ENCODE results near the gene CTBP2.
"Not testable (repeated sequence)": the region's sequence is repeated elsewhere in the genome, so short reads cannot be mapped to it uniquely, and the experiment has no call there.

Gene CTBP2

GRCh38 chr10:125158601-125159485 is 1.5 kb downstream of the CTBP2 start:
- DNase-seq (ENCODE audit: low read depth), result peak; percentile 67

- no peak for DNase-seq (ENCODE audit: low read depth)
Measured at GRCh38 chr10:125158275-125158600, 2.1 kb downstream of the CTBP2 start.

GRCh38 chr10:125157505-125157904 is 2.9 kb downstream of the CTBP2 start:
- peak; percentile 39 for DNase-seq (ENCODE audit: low read depth)

DNA sequence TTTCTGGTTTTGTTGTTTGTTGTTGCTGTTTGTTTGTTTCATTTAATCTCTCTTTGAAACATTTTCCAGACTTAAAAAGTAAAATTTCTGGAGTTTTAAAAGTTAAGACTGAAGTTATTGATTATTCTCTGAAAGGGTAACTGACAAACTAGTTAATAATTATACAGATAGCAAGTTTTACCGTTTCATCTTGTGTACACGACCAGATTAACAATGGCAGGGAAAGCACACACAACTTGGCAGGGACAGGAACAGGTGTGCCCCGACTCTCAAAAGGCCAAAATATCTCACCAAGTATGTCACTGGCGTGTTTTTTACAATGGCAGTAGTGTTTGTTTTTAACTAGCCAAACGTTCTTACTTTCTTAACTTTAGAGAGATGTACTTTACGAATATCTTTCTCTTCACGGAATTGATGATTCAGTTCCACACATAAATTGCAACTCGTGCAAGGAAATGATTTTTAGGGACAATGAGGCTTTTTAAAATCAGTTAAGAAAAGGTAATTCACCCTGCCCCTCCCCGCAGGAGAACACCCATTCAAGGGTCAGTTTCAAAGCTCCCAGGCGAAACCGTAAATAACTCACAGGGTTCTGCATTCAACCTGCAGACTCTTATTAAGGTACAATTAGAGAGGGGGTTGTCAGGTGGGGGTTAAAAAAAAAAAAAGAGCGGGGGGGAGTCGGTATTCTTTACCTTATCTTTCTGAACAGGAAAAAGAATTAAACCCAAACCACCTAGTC is 3.5 kb downstream of the CTBP2 start:
- DNase-seq (ENCODE audit: low read depth), result no peak

DNA sequence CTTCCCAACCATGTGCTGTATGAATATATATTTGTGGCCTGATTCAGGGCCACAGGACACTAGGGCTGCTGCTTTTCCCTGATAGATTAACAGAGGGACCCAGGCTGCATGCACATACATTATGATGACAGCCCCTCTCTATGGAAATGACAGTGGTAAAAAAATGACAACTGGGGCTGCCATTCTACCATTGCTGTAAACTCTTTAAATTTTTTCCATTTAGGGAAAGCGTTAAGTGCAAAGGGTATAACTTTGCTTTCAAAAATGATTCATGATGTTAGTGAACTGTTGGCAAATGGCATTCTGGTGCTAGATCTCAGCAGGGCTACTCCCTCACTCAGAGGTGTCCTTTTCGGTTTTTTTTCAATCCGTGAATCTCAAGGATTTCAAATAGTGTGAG is 4.2 kb downstream of the CTBP2 start:
- DNase-seq (ENCODE audit: low read depth), result peak; percentile 56

DNA sequence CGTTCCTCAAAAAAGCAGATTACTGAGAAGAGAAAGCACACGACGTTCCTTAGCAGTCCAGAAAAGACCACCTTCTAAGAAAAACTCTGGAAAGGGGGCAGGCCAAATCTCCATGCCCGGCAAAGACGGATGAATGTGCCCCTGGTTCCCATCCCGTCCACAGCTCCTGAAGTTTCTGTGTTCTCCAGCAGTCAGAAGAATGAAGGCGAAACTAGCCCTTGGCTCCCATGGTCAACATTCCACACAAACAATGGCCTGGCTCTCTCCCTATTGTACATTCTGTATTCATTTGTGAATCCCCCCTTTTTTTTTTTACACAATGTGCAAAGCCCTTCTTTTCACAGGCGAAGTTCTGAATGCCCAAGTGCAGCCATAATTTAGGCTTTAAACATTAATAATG is 5.3 kb downstream of the CTBP2 start:
- DNase-seq (ENCODE audit: low read depth), result peak; percentile 61

GRCh38 chr10:125154529-125154928 is 5.8 kb downstream of the CTBP2 start:
- DNase-seq (ENCODE audit: low read depth), result peak; percentile 47

DNA sequence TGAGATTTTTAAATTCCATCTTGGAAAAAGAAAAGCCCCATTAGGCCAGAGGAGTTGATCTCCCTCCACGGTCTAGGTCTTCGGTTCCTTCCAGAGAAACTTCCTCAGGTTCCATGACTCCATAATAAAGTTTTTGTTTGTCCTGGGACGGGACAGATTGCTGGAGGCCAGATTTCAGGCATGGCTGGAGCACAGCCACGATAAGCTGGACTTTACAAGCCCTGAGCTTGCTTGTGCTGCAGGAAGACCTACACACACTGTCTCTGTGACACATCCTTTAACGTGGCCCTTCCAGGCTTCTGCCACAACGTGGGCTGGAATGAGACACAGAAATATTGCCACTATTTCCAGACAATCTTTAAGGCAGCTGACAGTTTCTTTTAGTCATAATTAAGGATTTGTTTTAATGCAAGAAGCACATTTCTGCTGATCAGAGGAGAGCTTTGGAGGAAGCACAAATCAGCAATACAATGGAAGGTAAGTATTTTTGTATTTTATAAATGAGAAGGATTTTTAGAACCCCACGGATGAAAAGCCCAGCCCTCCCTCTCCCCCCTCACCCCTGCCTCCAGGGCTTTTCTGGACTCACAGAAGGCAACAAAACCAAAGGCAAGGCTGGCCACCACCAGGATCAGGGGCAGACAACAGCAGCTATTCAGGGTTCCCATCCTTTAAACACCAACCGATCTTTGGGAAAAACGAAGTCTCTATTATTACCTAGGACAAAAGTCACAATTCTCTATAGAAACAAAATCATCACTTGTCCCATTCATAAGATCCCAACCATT is 6.5 kb downstream of the CTBP2 start:
- peak; percentile 68 for DNase-seq (ENCODE audit: low read depth)

DNA sequence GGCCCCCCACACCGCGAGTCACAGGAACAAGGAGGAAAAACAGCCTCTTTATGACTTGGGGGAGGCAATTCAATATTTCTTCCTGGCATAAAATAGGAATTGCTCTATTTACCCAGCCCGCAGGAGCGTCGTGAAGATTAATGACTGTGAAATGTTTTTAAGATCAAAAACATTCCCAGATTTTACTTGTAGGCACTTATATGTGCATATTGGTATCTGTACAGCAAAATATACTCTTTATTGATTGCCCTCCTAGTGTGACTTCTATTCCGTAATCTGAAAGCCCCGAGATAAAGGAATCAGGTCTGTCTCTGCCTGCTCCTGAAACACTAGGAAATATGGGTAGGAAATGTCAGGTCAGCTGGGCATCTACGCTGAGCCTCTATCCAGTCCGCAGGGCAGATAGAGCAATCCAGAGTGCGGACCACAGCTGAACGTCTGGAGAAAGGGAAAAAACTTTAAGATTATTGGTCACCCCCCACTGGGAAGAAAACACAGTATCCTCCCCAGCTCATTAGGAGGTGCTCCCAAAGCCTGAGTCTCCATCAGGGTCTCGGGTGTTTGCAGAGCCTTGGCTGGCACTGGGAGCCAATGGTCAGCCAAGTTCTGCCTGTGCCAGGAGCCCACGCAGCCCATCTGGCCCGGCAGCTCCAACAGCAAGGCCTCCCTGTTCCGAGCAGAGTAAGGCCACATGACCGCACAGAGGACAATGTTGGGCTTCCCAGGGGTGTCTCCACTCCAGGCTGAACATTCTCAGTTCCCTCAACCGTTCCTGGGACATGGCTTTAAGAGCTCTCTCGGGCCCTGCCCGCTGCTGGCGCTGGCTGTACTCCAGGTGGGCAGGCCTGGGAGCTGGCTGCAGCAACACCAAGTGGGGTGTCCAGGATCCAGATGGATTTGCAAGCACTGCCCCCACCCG is 7.7 kb downstream of the CTBP2 start:
- DNase-seq (ENCODE audit: low read depth), result no peak

DNA sequence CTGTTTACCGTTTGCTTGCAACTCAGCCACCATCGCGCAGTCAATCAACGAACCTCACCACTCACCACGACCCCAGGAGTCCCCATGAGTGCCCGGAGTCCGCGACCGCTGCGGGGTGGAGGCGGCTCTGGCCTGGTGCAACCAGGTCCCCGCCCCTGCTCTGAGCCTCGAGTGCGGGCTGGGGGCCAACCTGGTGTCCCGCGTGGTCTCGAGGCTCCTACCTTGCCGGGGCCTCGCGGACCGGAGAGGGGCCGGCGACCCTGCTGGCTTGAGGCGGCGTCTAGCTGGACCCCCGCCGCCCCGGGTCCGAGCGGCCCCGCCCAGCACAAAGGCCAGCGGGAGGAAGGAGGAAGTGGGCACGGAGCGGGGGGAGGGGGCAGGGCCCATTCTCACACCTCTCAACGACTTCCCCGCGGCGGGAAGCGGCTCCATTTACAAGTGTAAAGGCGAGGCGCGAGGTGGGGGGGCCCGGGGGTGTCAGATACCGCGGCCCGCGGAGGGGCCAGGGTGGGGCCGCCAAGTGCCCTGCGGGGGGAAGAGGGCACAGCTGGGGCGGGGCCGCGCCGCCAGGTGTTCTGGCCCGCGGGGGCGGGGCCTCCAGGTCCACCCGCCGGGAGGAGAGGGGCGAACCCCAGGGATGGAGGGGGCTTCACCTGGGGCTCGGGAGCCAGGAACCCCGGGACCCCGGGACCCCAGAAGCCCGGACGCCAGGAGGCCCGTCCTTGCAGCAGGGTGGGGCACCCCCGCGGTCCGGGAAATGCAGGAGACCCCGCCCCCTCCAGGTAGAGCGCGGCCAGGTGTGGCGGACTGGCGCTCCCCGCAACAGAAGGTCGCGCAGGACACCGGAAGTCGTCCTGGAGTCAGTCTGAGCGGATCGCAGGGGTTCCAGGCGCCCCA is 8.6 kb downstream of the CTBP2 start:
- no peak for DNase-seq (ENCODE audit: low read depth)

- no peak for DNase-seq (ENCODE audit: low read depth)
Measured at GRCh38 chr10:125151170-125151552, 9.2 kb downstream of the CTBP2 start.

- DNase-seq (ENCODE audit: low read depth), result not testable (repeated sequence)
Measured at GRCh38 chr10:125150376-125151083, 9.8 kb downstream of the CTBP2 start.

GRCh38 chr10:125149680-125150047 is 10.7 kb downstream of the CTBP2 start:
- no peak for DNase-seq (ENCODE audit: low read depth)

GRCh38 chr10:125149036-125149679 is 11.2 kb downstream of the CTBP2 start:
- peak; percentile 88 for DNase-seq (ENCODE audit: low read depth)

DNA sequence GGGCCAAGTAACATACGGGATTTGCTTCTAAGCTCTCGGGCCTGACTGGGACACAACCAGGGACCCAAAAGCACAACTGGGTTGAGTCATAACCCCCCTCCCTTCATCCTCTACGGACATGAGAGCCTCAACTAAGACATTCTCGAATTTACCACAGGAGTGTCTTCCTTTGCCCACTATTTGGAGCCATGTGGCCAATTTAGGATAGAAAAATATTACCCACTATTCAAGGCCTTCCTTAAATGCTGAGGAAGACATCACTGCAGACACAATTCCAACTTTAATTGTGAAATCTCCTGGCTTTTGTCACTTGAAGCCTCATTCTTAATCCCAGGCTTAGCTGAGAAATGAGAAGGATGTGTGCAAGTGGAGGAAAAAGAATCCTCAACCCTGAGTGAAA is 11.8 kb downstream of the CTBP2 start:
- DNase-seq (ENCODE audit: low read depth), result no peak

DNA sequence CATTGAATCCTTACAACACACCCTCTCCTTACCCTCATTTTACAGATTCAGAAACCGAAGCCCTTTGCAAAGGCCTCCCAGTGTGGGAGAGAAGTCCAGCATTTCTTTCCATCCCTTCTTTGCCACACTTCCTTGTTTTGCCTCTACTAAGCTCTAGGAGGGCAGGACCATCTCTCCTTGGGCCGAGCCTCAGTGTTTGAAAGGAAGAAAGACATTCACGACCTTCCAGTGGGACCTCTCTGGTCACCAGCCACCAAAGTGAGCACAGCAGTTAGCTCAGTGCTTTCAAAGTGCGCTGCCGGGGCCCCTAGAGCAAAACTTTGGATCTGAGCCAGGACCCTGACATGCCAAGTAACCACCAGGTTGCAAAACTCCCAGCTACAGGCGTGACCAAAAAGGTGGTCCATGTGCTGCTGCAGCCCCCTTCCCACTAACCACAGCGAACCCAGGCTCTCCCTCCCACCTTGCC is 12.4 kb downstream of the CTBP2 start:
- DNase-seq (ENCODE audit: low read depth), result peak; percentile 48

- DNase-seq (ENCODE audit: low read depth), result peak; percentile 80
Measured at GRCh38 chr10:125146791-125147579, 13.4 kb downstream of the CTBP2 start.

GRCh38 chr10:125145636-125146035 is 14.7 kb downstream of the CTBP2 start:
- DNase-seq (ENCODE audit: low read depth), result no peak
